ENCODE data around the gene OR7E24.

OR7E24 gene

DNA sequence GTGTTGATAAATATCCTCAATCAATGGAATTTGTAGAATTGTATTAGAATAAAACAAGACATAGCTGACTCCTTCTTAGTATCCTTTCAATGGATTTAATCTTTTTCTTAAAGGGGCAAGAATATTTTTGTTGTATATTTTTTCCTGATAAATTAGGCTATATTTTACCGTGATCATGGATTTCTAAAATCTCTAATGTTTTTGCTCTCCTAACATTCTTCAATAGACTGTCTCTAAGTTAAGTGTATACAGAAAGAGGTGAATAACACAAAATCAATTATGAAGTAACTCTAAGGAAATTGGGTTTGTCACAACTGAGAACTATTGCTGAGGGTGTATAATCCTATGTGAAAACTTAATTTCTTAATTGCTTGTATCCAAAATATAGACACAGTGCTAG, at the start of gene OR7E24:
TSS of gene OR7E24 (plus strand) at position 301 of the 400 bp plus-strand sequence. CDS start 114 bp downstream, outside the sequence.
- no peak for DNase-seq (ENCODE audit: low read depth in 2 of 2)

DNA sequence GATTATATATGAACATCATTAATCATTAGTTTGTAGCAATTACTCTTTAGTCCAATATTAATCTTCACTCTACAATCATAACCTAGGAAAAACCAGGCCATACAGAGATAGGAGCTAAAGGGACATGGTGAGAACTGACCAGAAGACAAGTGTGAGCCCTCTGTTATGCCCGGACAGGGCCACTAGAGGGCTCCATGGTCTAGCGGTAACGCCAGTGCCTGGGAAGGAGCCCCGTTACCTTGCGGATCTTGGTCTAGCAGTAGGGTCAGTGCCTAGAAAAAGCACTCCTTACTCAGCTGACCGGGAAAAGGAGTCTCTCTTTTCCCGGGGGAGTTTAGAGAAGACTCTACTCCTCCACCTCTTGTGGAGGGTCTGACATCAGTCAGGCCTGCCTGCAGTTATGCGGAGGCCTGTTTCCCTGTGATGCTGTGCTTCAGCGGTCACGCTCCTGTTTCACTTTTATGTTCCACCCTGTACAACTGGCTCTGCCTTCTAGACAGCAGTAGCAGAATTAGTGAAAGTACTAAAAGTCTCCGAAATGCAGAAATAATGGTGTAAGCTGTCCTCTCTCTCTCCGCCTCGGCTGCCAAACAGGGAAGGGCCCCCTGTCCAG, 45.1 kb upstream of the OR7E24 start:
- DNase-seq (ENCODE audit: low read depth in 2 of 2), result peak; percentile 39 to 49

DNA sequence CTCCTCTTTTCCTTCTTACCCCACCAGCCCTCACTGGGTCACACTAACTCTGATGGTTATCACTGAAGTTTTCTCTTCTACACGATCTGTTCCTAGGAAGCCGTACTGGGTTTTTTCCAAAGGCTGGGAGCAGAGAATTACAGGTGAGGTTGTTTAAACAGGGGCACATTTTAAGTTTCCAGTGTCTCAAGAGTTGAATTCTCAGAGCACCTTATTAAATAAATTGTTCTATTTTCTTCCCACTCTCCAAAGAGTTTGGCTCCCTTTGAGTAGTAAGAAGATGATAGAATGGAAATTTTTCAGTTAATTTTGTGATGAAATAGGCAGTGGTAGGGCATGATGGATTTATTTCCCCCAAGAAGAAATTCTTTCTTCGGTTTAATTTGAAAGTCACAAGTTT, 31.2 kb upstream of the OR7E24 start, which contains the start of gene OR7D4:
TSS of gene OR7D4 (minus strand) at position 101 of the 400 bp plus-strand sequence. CDS start 4,752 bp downstream, outside the sequence.
- DNase-seq (ENCODE audit: low read depth in 2 of 2), result no peak

DNA sequence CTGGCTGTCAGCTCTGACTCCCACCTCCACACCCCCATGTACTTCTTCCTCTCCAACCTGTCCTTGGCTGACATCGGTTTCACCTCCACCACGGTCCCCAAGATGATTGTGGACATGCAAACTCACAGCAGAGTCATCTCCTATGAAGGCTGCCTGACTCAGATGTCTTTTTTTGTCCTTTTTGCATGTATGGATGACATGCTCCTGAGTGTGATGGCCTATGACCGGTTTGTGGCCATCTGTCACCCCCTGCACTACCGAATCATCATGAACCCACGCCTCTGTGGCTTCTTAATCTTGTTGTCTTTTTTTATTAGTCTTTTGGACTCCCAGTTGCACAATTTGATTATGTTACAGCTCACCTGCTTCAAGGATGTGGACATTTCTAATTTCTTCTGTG, 506 bp downstream of the OR7E24 start:
- no peak for DNase-seq (ENCODE audit: low read depth in 2 of 2)

DNA sequence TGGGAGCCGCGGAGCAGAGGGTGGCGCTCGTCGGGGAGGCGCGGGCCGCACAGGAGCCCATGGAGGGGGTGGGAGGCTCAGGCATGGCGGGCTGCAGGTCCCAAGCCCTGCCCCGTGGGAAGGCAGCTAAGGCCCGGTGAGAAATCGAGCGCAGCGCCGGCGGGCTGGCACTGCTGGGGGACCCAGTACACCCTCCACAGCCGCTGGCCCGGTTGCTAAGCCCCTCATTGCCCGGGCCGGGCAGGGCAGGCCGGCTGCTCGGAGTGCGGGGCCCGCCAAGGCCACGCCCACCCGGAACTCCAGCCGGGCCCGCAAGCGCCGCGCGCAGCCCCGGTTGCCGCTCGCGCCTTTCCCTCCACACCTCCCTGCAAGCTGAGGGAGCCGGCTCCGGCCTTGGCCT, 32.8 kb downstream of the OR7E24 start:
- peak in 1 of 2 donors; percentile 5 for DNase-seq (ENCODE audit: low read depth in 2 of 2)

DNA sequence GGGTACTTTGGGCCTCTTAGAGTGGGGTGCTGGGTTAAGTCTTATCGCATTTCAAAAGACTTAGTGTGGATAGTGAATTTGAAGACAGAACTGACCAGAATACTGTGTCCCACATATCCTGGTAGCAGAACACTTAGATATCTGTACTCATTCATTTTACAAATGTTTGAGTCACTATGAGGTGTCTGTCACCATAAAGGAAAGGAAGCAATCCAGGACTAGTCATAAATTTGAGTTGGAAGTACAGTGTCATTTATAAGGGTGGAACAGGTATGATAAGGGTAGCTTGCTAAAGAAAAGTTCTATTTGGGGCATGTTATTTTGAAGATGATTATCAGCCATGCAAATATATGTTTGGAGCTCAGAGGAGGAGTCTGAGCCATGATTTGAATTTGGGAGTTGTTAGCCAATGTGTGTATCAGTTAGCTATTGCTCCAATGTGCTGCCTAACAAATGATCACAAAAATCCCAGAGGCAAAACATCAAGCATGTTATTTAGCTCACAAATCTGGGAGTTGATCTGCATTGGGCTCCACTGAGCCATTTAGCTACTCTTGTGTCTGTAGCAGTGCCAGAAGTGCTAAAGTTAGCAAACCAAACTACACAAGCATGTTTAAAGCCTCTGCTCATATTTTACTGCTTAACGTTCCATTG, 38.6 kb downstream of the OR7E24 start:
- no peak for DNase-seq (ENCODE audit: low read depth in 2 of 2)

DNA sequence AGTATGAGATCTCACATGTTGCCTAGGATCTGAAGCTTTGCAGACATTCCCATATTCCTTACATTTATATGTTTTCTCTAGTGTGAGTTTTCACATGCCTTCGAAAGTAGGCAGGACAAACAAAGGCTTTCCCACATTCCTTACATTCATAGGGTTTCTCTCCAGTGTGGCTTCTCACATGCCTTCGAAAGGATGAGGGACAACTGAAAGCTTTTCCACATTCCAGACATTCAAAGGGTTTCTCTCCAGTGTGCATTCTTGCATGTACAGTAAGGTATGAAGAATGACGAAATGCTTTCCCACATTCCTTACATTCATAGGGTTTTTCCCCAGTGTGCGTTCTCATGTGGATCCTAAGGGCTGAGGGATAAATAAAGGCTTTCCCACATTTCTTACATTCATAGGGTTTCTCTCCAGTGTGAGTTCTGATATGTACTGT, 44.7 kb downstream of the OR7E24 start:
- DNase-seq (ENCODE audit: low read depth in 2 of 2), result no peak

DNA sequence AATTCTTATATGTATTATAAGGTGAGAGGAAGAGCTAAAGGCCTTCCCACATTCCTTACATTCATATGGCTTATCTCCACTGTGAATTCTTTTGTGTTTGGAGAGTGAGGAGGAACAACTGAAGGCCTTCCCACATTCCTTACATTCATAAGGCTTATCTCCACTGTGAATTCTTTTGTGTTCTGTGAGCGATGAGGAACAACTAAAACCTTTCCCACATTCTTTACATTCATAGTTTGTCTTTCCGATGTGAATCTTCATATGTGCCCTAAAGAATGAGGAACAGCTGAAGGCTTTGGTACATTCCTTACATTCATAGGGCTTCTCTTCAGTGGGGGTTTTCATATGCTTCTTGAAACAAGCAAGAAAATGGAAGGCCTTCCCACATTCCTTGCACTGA, 45.6 kb downstream of the OR7E24 start:
- no peak for DNase-seq (ENCODE audit: low read depth in 2 of 2)
